DOHH2 (cell line): ENCODE measurements around the gene STARD13.

ENCODE experiments used
- H3F3A ChIP-seq: fragments of 200-600 bp; sonication (generic), shearing (Covaris generic); 2 replicates; pipeline ENCODE4 v1.6.0; 2016; ENCODE audit warnings: antibody characterized with exemption, mild to moderate bottlenecking; ENCODE audit not compliant: control insufficient read depth, insufficient read depth
- H3K27ac ChIP-seq: fragments of 200-600 bp; sonication (generic); 2 replicates; pipeline ENCODE4 v1.5.1; 2014; ENCODE audit warnings: low read depth, mild to moderate bottlenecking, low read length, moderate library complexity
- H3K27me3 ChIP-seq: fragments of 200-600 bp; sonication (generic); 2 replicates; pipeline ENCODE4 v1.6.1; 2014; ENCODE audit warnings: mild to moderate bottlenecking, low read length, mixed read lengths; ENCODE audit not compliant: control insufficient read depth
- H3K36me3 ChIP-seq: fragments of 200-600 bp; sonication (generic); 2 replicates; pipeline ENCODE4 v1.6.1; 2014; ENCODE audit warnings: mild to moderate bottlenecking, low read length, moderate library complexity, mixed read lengths; ENCODE audit not compliant: control insufficient read depth
- H3K4me1 ChIP-seq: fragments of 200-600 bp; sonication (generic); 2 replicates; pipeline ENCODE4 v1.6.1; 2014; ENCODE audit warnings: mild to moderate bottlenecking, low read length, mixed read lengths; ENCODE audit not compliant: control insufficient read depth
- H3K4me2 ChIP-seq: fragments of 200-600 bp; sonication (generic); 2 replicates; pipeline ENCODE4 v1.6.0; 2014; ENCODE audit warnings: mild to moderate bottlenecking, low read length, moderate library complexity
- H3K4me3 ChIP-seq: fragments of 200-600 bp; sonication (generic); 2 replicates; pipeline ENCODE4 v1.5.1; 2014; ENCODE audit warnings: mild to moderate bottlenecking, low read length, mixed read lengths
- H3K79me2 ChIP-seq: fragments of 200-600 bp; sonication (generic); 2 replicates; pipeline ENCODE4 v1.6.1; 2014; ENCODE audit warnings: mild to moderate bottlenecking, low read length, mixed read lengths; ENCODE audit not compliant: control insufficient read depth
- H3K9me2 ChIP-seq: fragments of 200-600 bp; sonication (generic); replicated peaks from 2 replicates; pipeline ENCODE4 v1.6.1; 2014; ENCODE audit warnings: mild to moderate bottlenecking, low read length, mixed read lengths; ENCODE audit not compliant: control insufficient read depth
- H3K9me3 ChIP-seq: fragments of 200-600 bp; sonication (generic); 2 replicates; pipeline ENCODE4 v1.6.1; 2014; ENCODE audit warnings: antibody characterized with exemption, low read length, mixed read lengths; ENCODE audit not compliant: control insufficient read depth, insufficient read depth
- H4K20me1 ChIP-seq: fragments of 200-600 bp; sonication (generic); 2 replicates; pipeline ENCODE4 v1.6.0; 2014; ENCODE audit warnings: low read depth, mild to moderate bottlenecking, antibody characterized with exemption, low read length, moderate library complexity; ENCODE audit not compliant: control insufficient read depth, insufficient read depth
- EZH2phosphoT487 ChIP-seq: fragments of 200-600 bp; sonication (generic); IDR thresholded peaks from 2 replicates; pipeline ENCODE4 v1.6.1; 2017; ENCODE audit warnings: borderline replicate concordance, mild to moderate bottlenecking, antibody characterized with exemption, low read length, moderate library complexity, mixed read lengths
- TF ChIP-seq, protein P1 (sequence below): fragments of 200-600 bp; sonication (generic); IDR thresholded peaks from one replicate; pipeline ENCODE4 v1.5.1; 2014; ENCODE audit warnings: antibody characterized with exemption, mild to moderate bottlenecking, low read depth, low read length; ENCODE audit not compliant: poor library complexity, severe bottlenecking

Gene STARD13

GRCh38 chr13:33057019-33057780 lies 228.4 kb downstream of the STARD13 start:
- Histone ChIP-seq H3K79me2 (no peaks in the 10 kb centered on the region), H3F3A (no peaks in the 10 kb centered on the region), H3K27ac (no peak overlapping the region), H3K27me3 (no peaks in the 10 kb centered on the region), H3K4me1 (no peaks in the 10 kb centered on the region), H4K20me1 (no peaks in the 10 kb centered on the region), H3K36me3 (no peaks in the 10 kb centered on the region), H3K4me3 (no peak overlapping the region), H3K9me3 (no peaks in the 10 kb centered on the region; the same call in 1 of the 2 replicates), H3K9me2 (no peaks in the 10 kb centered on the region), H3K4me2 (no peak overlapping the region)
- TF ChIP-seq EZH2phosphoT487: no peak
- TF ChIP-seq, protein P1, sequence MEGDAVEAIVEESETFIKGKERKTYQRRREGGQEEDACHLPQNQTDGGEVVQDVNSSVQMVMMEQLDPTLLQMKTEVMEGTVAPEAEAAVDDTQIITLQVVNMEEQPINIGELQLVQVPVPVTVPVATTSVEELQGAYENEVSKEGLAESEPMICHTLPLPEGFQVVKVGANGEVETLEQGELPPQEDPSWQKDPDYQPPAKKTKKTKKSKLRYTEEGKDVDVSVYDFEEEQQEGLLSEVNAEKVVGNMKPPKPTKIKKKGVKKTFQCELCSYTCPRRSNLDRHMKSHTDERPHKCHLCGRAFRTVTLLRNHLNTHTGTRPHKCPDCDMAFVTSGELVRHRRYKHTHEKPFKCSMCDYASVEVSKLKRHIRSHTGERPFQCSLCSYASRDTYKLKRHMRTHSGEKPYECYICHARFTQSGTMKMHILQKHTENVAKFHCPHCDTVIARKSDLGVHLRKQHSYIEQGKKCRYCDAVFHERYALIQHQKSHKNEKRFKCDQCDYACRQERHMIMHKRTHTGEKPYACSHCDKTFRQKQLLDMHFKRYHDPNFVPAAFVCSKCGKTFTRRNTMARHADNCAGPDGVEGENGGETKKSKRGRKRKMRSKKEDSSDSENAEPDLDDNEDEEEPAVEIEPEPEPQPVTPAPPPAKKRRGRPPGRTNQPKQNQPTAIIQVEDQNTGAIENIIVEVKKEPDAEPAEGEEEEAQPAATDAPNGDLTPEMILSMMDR: peak; percentile 30

GRCh38 chr13:33053397-33054066 lies 232.0 kb downstream of the STARD13 start:
- no peak overlapping the region for H3K4me3 ChIP-seq
- TF ChIP-seq EZH2phosphoT487: no peak
- TF ChIP-seq, protein P1: no peak
- H3K9me2 ChIP-seq: no peaks in the 10 kb centered on the region
- H3K36me3 ChIP-seq: no peaks in the 10 kb centered on the region
- H3K79me2 ChIP-seq: no peaks in the 10 kb centered on the region
- no peaks in the 10 kb centered on the region for H4K20me1 ChIP-seq
- H3K4me2 ChIP-seq: no peak overlapping the region
- no peaks in the 10 kb centered on the region for H3K4me1 ChIP-seq
- no peaks in the 10 kb centered on the region for H3F3A ChIP-seq
- H3K27me3 ChIP-seq: no peaks in the 10 kb centered on the region
- H3K27ac ChIP-seq: no peak overlapping the region
- H3K9me3 ChIP-seq: no peaks in the 10 kb centered on the region
